Astrocyte of the spinal cord (primary cell): ENCODE results near the gene WDR33.

ENCODE experiments used
- DNase-seq: peaks from one replicate; pipeline ENCODE4 v3.0.0; 2011; ENCODE audit warnings: low read depth, low spot score
- H3K4me3 ChIP-seq: 2 replicates; pipeline ENCODE4 v1.5.1; 2011; ENCODE audit warnings: low read depth, mild to moderate bottlenecking, low read length, moderate library complexity
- CTCF ChIP-seq: IDR thresholded peaks from 2 replicates; pipeline ENCODE4 v1.5.1; 2012; ENCODE audit warnings: low read depth, mild to moderate bottlenecking, low read length, inconsistent platforms
- in situ Hi-C: cut with HindIII; loops from 2 replicates; pipeline ENCODE4 v1.10.0; 2017; ENCODE audit warnings: low sequenced_read_pairs

The WDR33 gene

DNA sequence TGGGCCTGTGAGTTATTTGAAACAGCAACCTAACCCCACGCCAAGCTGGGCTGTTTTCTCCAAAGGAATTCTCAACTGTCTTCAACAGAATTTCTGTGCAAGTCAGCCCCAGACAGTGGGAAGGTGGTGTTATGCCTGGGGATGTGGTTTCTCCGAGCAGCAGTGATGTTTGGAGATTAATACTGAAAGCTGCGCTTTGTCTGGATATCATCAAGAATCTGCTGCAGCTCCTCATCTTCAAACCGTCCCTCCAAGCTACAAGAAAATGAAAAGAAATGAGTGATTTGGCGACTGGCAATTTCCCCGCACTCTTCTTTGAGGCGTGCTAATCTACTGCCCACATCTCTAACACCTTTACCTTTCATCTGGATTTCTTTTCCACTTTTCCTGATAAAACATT, 37.0 kb upstream of the WDR33 start:
- TF ChIP-seq CTCF = no peak
- no peak for DNase-seq
- H3K4me3 ChIP-seq = no peak overlapping the region
- in situ Hi-C loops = no loop called here

- TF ChIP-seq CTCF = no peak
- in situ Hi-C loops = no loop called here
- DNase-seq = no peak
- H3K4me3 ChIP-seq = no peak overlapping the region
Measured at GRCh38 chr2:127844973-127845372, 34.0 kb upstream of the WDR33 start.

DNA sequence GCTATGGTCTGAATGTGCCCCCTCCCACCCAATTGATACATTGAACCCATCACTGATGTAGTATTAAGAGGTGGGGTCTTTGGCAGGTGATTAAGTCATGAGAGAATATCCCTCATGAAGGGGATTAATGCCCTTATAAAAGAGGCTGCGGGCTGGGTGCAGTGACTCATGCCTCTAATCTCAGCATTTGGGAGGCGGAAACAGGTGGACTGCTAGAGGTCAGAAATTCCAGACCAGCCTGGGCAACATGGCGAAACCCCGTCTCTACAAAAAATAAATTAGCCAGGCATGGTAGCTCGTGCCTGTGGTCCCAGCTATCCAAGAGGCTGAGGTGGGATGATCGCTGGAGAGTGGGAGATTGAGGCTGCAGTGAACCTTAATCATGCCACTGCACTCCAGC, 32.7 kb upstream of the WDR33 start:
- H3K4me3 ChIP-seq = no peak overlapping the region
- in situ Hi-C loops = no loop called here
- no peak for TF ChIP-seq CTCF
- no peak for DNase-seq

- TF ChIP-seq CTCF = no peak
- in situ Hi-C loops = no loop called here
Measured at GRCh38 chr2:127841466-127842178, 30.7 kb upstream of the WDR33 start.

GRCh38 chr2:127840893-127841292, 29.9 kb upstream of the WDR33 start:
- TF ChIP-seq CTCF = no peak
- DNase-seq = no peak
- in situ Hi-C loops = no loop called here
- H3K4me3 ChIP-seq = no peak overlapping the region

More at GRCh38 chr2:127841466-127842178, 30.7 kb upstream of the WDR33 start:
- DNase-seq = no peak
- no peak overlapping the region for H3K4me3 ChIP-seq

DNA sequence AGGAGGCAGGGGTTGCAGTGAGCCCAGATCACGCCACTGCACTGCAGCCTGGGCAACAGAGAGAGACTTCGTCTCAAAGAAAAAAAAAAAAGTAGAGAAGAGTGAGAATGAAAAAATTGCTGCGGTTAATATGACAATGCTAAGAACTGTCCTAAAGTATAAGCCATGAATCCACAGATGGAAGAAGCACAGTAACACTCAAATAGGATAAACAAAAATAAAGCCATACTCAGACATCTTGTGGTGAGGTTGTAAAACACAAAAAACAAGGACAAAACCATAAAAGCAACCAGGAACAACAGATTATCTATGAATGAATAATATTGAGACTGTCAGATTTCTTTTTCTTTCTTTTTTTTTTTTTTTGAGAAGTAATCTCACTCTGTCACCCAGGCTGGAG, 24.0 kb upstream of the WDR33 start:
- in situ Hi-C loops = no loop called here
- no peak for TF ChIP-seq CTCF
- DNase-seq = no peak
- no peak overlapping the region for H3K4me3 ChIP-seq
